GM23338 (cell line): Measurements from ENCODE around the gene ADGRG1. TPM values are rescaled to one million over a fixed set of nuclear protein-coding genes. Genes with fewer than 3 reads are reported as not detected.

Experiments
- ATAC-seq: fragments of 200-7000 bp; cut with Tn5 transposase; 3 replicates; pipeline ENCODE4 v1.9.1; 2020
- DNase-seq: peaks from one replicate; pipeline ENCODE4 v3.0.0-alpha.2; 2015; ENCODE audit warnings: low spot score
- H2AFZ ChIP-seq: fragments of 200-600 bp; sonication (generic); 2 replicates; pipeline ENCODE4 v1.8.0; 2016; ENCODE audit warnings: antibody characterized with exemption, mild to moderate bottlenecking, moderate library complexity
- H3F3A ChIP-seq: fragments of 200-600 bp; sonication (generic); replicated peaks from 2 replicates; pipeline ENCODE4 v1.8.0; 2017; ENCODE audit warnings: antibody characterized with exemption, mixed run types, low read depth
- H3K27ac ChIP-seq: fragments of 200-600 bp; sonication (generic); 2 replicates; pipeline ENCODE4 v1.6.1; 2016; ENCODE audit warnings: low read depth
- H3K27me3 ChIP-seq: fragments of 200-600 bp; sonication (generic); 2 replicates; pipeline ENCODE4 v1.8.0; 2016; ENCODE audit warnings: mild to moderate bottlenecking, mixed run types, moderate library complexity; ENCODE audit not compliant: insufficient read depth
- H3K36me3 ChIP-seq: fragments of 200-600 bp; sonication (generic); 2 replicates; pipeline ENCODE4 v1.8.0; 2016; ENCODE audit warnings: mild to moderate bottlenecking; ENCODE audit not compliant: insufficient read depth
- H3K4me1 ChIP-seq: fragments of 200-600 bp; sonication (generic); 2 replicates; pipeline ENCODE4 v1.8.0; 2016; ENCODE audit warnings: mild to moderate bottlenecking, moderate library complexity; ENCODE audit not compliant: insufficient read depth
- H3K4me2 ChIP-seq: fragments of 200-600 bp; sonication (generic); 2 replicates; pipeline ENCODE4 v1.7.1; 2017; ENCODE audit warnings: mixed run types
- H3K4me3 ChIP-seq: fragments of 200-600 bp; sonication (generic); 2 replicates; pipeline ENCODE4 v1.6.1; 2016; ENCODE audit warnings: mixed run types
- H3K79me2 ChIP-seq: fragments of 200-600 bp; sonication (generic); replicated peaks from 2 replicates; pipeline ENCODE4 v1.8.0; 2017; ENCODE audit warnings: mild to moderate bottlenecking; ENCODE audit not compliant: insufficient read depth
- H3K9me2 ChIP-seq: fragments of 200-600 bp; sonication (generic); 2 replicates; pipeline ENCODE4 v1.8.0; 2017; ENCODE audit not compliant: insufficient read depth
- H4K20me1 ChIP-seq: fragments of 200-600 bp; sonication (generic); replicated peaks from 2 replicates; pipeline ENCODE4 v1.8.0; 2017; ENCODE audit warnings: mild to moderate bottlenecking; ENCODE audit not compliant: insufficient read depth
- H3K27ac Mint-ChIP-seq: 2 replicates; pipeline ENCODE4 v1.8.0; 2020; ENCODE audit warnings: inconsistent platforms, mild to moderate bottlenecking, moderate library complexity, mixed read lengths
- H3K27me3 Mint-ChIP-seq: 3 replicates; pipeline ENCODE4 v1.8.0; 2022; ENCODE audit warnings: low read depth, mild to moderate bottlenecking, moderate library complexity, mixed read lengths, inconsistent platforms; ENCODE audit not compliant: insufficient read depth, poor library complexity
- H3K36me3 Mint-ChIP-seq: 3 replicates; pipeline ENCODE4 v1.8.0; 2021; ENCODE audit warnings: low read depth, mild to moderate bottlenecking, inconsistent platforms, moderate library complexity, mixed read lengths
- H3K4me1 Mint-ChIP-seq: 3 replicates; pipeline ENCODE4 v1.8.0; 2020; ENCODE audit warnings: mild to moderate bottlenecking, inconsistent platforms, mixed read lengths
- H3K4me3 Mint-ChIP-seq: 3 replicates; pipeline ENCODE4 v1.8.0; 2021; ENCODE audit warnings: moderate library complexity, mild to moderate bottlenecking, inconsistent platforms, mixed read lengths
- H3K9me3 Mint-ChIP-seq: 3 replicates; pipeline ENCODE4 v1.8.0; 2020; ENCODE audit warnings: moderate library complexity, mild to moderate bottlenecking, inconsistent platforms, mixed read lengths
- CREB1 ChIP-seq: fragments of 250-450 bp; sonication (Bioruptor Pico); IDR thresholded peaks from 2 replicates; pipeline ENCODE4 v1.5.0; 2020; ENCODE audit warnings: low read depth, mild to moderate bottlenecking, moderate library complexity
- EZH2 ChIP-seq: fragments of 200-600 bp; sonication (generic); IDR thresholded peaks from one replicate; pipeline ENCODE4 v1.8.0; 2017; ENCODE audit warnings: antibody characterized with exemption, mild to moderate bottlenecking, low read depth; ENCODE audit not compliant: unreplicated experiment
- EZH2phosphoT487 ChIP-seq: fragments of 200-600 bp; sonication (generic); IDR thresholded peaks from one replicate; pipeline ENCODE4 v1.8.1; 2018; ENCODE audit warnings: antibody characterized with exemption; ENCODE audit not compliant: unreplicated experiment
- JUNB ChIP-seq: IDR thresholded peaks from one replicate; pipeline ENCODE4 v1.6.1; 2016; ENCODE audit warnings: antibody characterized with exemption; ENCODE audit not compliant: unreplicated experiment
- ZNF114 ChIP-seq: fragments of 250-450 bp; sonication (Bioruptor Pico); IDR thresholded peaks from 2 replicates; pipeline ENCODE4 v1.5.0; 2020; ENCODE audit warnings: mild to moderate bottlenecking, moderate library complexity
- ZNF331 ChIP-seq: fragments of 250-450 bp; sonication (Bioruptor Pico); IDR thresholded peaks from 2 replicates; pipeline ENCODE4 v1.5.0; 2020; ENCODE audit warnings: low read depth, mild to moderate bottlenecking, moderate library complexity
- polyA plus RNA-seq: library from polyadenylated mRNA; unstranded; fragments of >200 nt; fragmentation: Nextera tagmentation; extraction: Ambion mirVana; gene quantifications from 2 replicates; pipeline ENCODE4 v1.2.1, GENCODE V29; 2016
- total RNA-seq: library from RNA; depleted of rRNA; stranded (reverse); fragments of >200 nt; shearing (Covaris generic); gene quantifications from 2 replicates; pipeline ENCODE4 v1.2.3, GENCODE V29; 2014
- TF ChIP-seq, protein P1 (sequence below), 2 experiments: fragments of 200-600 bp in 1 of 2; sonication (generic) in 1 of 2; conservative IDR thresholded peaks; 2 replicates each; pipeline versions ENCODE4 v1.5.1 to v1.6.1; 2016 to 2017; ENCODE audit warnings: antibody characterized with exemption in 2 of 2, low read depth in 2 of 2, mild to moderate bottlenecking in 2 of 2, moderate library complexity in 1 of 2
- TF ChIP-seq, protein P2 (sequence below): IDR thresholded peaks from 2 replicates; pipeline ENCODE4 v1.6.1; 2016; ENCODE audit warnings: antibody characterized with exemption
- TF ChIP-seq, protein P3 (sequence below): IDR thresholded peaks from one replicate; pipeline ENCODE4 v1.6.1; 2018; ENCODE audit warnings: antibody characterized with exemption; ENCODE audit not compliant: unreplicated experiment

Gene ADGRG1
- total and polyA plus RNA-seq, 2 experiments from 2014 or later = 0.14 to 0.47 TPM

DNA sequence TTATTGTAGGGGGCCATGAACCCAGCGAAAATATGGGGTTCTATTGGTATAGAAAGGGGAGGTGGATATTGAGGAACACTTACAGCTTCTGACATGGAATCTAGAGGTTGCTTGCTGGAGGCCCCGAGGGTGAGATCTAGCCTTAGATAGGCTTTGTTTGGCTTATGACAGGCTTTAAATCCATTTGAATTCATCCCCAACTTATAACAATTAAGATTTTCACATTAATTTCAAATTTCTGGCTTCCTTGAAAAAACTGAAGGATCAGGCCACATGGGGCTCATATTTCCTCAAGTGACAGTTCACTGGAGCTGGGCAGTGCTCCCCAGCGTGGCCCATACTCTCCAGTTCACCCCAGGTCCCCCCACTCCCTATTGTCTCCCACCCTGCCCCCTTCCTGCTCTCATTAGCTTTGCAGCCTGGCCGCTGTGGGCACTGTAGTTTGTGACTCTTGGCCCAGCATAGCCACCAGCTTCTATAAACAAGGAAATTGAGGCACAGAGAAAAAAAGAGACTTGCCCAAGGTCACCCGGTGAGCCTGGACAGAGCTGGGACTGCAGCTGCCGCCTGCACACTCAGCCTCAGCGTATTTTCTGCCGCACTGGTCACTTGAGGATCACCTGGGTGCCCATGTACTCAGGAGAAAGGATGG is 19.8 kb upstream of the ADGRG1 start:
- no peaks in the 10 kb centered on the region for H3K36me3 ChIP-seq
- ATAC-seq (peak; percentile 26; the same call in 1 of the 3 replicates), DNase-seq (no peak)
- H3K9me2 ChIP-seq = no peaks in the 10 kb centered on the region
- H3K4me1 ChIP-seq = no peaks in the 10 kb centered on the region
- TF ChIP-seq, protein P1, sequence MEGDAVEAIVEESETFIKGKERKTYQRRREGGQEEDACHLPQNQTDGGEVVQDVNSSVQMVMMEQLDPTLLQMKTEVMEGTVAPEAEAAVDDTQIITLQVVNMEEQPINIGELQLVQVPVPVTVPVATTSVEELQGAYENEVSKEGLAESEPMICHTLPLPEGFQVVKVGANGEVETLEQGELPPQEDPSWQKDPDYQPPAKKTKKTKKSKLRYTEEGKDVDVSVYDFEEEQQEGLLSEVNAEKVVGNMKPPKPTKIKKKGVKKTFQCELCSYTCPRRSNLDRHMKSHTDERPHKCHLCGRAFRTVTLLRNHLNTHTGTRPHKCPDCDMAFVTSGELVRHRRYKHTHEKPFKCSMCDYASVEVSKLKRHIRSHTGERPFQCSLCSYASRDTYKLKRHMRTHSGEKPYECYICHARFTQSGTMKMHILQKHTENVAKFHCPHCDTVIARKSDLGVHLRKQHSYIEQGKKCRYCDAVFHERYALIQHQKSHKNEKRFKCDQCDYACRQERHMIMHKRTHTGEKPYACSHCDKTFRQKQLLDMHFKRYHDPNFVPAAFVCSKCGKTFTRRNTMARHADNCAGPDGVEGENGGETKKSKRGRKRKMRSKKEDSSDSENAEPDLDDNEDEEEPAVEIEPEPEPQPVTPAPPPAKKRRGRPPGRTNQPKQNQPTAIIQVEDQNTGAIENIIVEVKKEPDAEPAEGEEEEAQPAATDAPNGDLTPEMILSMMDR (conservative IDR thresholded peaks at IDR 0.05; ENCODE audit: low read depth in 2 of 2) = no peak
- TF ChIP-seq JUNB (no peak), CREB1 (CRISPR knock-in tag) (no peak), ZNF331 (CRISPR knock-in tag) (no peak), ZNF114 (CRISPR knock-in tag) (no peak), EZH2 (no peak), EZH2phosphoT487 (no peak)
- TF ChIP-seq, protein P2, sequence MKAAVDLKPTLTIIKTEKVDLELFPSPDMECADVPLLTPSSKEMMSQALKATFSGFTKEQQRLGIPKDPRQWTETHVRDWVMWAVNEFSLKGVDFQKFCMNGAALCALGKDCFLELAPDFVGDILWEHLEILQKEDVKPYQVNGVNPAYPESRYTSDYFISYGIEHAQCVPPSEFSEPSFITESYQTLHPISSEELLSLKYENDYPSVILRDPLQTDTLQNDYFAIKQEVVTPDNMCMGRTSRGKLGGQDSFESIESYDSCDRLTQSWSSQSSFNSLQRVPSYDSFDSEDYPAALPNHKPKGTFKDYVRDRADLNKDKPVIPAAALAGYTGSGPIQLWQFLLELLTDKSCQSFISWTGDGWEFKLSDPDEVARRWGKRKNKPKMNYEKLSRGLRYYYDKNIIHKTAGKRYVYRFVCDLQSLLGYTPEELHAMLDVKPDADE = no peak
- Mint-ChIP-seq H3K4me3 (no peak overlapping the region), H3K27ac (no peak overlapping the region), H3K27me3 (peaks cover 4% of the 10 kb centered on the region), H3K4me1 (peaks cover 9% of the 10 kb centered on the region; the same call in 1 of the 3 replicates), H3K36me3 (no peaks in the 10 kb centered on the region), H3K9me3 (no peaks in the 10 kb centered on the region)
- H4K20me1 ChIP-seq = no peaks in the 10 kb centered on the region
- no peaks in the 10 kb centered on the region for H3K27me3 ChIP-seq
- no peaks in the 10 kb centered on the region for H3K79me2 ChIP-seq
- H3K4me3 ChIP-seq = no peak overlapping the region
- no peaks in the 10 kb centered on the region for H3F3A ChIP-seq
- no peak overlapping the region for H3K27ac ChIP-seq
- H2AFZ ChIP-seq = peak overlapping the region; percentile 59; the same call in 1 of the 2 replicates
- H3K4me2 ChIP-seq = no peak overlapping the region

DNA sequence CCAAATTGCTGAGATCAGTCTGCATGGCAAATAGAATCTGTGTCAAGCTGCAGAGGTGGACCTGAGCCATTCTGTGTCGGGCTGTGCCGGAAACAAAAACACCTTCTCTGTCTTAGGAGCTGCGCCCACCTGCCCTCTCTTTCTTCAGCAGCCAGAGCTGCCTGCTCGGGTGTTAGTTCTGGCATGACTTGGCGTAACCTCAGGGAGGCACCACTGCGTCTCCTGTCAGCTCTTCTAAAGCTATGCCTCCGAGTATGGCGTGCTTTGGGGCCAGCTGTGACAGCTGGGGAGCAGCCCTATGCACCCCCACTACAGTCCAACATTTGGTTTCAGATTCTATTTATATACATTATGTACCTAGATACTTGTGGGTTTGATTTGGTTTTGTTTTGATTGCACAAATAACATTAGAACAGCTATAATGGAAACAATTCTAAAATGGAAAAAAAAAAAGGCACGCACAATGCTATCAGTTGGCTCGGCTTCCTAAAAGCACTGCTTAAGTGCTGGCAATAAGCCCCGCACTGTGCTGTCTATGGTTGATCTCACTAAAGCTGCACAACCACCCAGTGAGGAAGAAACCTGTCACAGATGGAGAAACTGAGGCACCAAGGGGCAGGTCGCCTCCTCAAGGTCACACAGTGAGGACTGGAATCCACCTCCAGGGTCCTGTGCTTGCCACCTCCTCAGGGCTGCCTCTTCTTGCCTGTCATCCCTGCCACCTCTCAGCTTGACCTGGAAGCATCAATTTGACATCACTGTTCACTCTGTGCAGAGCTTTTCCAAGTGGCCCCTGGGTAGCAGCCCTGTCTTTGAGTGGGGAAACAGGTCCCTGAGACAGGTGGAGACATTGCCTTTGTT is 18.7 kb upstream of the ADGRG1 start:
- Mint-ChIP-seq H3K4me1 (peaks cover 9% of the 10 kb centered on the region; the same call in 1 of the 3 replicates), H3K36me3 (no peaks in the 10 kb centered on the region), H3K4me3 (no peak overlapping the region), H3K27me3 (peaks cover 6% of the 10 kb centered on the region), H3K27ac (no peak overlapping the region), H3K9me3 (no peaks in the 10 kb centered on the region)
- DNase-seq (no peak), ATAC-seq (peak; percentile 63)
- Histone ChIP-seq H4K20me1 (no peaks in the 10 kb centered on the region), H3K36me3 (no peaks in the 10 kb centered on the region), H3K27me3 (no peaks in the 10 kb centered on the region), H3F3A (no peaks in the 10 kb centered on the region), H3K79me2 (no peaks in the 10 kb centered on the region), H3K4me2 (no peak overlapping the region), H3K4me1 (no peaks in the 10 kb centered on the region), H3K4me3 (no peak overlapping the region), H3K9me2 (no peaks in the 10 kb centered on the region), H2AFZ (no peak overlapping the region), H3K27ac (no peak overlapping the region)
- TF ChIP-seq JUNB = no peak
- TF ChIP-seq, protein P3, sequence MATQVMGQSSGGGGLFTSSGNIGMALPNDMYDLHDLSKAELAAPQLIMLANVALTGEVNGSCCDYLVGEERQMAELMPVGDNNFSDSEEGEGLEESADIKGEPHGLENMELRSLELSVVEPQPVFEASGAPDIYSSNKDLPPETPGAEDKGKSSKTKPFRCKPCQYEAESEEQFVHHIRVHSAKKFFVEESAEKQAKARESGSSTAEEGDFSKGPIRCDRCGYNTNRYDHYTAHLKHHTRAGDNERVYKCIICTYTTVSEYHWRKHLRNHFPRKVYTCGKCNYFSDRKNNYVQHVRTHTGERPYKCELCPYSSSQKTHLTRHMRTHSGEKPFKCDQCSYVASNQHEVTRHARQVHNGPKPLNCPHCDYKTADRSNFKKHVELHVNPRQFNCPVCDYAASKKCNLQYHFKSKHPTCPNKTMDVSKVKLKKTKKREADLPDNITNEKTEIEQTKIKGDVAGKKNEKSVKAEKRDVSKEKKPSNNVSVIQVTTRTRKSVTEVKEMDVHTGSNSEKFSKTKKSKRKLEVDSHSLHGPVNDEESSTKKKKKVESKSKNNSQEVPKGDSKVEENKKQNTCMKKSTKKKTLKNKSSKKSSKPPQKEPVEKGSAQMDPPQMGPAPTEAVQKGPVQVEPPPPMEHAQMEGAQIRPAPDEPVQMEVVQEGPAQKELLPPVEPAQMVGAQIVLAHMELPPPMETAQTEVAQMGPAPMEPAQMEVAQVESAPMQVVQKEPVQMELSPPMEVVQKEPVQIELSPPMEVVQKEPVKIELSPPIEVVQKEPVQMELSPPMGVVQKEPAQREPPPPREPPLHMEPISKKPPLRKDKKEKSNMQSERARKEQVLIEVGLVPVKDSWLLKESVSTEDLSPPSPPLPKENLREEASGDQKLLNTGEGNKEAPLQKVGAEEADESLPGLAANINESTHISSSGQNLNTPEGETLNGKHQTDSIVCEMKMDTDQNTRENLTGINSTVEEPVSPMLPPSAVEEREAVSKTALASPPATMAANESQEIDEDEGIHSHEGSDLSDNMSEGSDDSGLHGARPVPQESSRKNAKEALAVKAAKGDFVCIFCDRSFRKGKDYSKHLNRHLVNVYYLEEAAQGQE = no peak
- TF ChIP-seq, protein P1 (conservative IDR thresholded peaks at IDR 0.05; ENCODE audit: low read depth in 2 of 2) = peak in 1 of 2 experiments; percentile 40; a peak in 2 of 4 replicates
